Measurements from ENCODE around the gene MARVELD3.

DNA sequence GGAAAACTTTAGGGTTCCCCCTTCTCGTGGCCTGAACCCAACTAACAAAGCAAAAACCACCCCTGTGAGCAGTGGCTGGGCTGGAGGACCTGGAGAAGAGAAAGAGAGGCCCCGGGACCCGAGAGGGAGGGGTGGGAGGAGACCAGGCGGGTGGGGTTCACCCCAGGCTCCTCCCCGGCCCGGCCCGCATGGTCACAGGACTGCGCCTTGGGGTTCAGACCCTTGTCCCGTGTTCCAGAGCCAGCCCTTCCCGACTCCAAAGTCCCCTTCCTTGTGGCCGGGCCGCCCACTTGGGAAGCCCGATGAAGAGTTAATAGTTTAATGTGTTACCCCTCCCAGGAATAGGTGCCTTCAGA, 852 bp downstream of the MARVELD3 start:
- TF ChIP-seq, protein P1, sequence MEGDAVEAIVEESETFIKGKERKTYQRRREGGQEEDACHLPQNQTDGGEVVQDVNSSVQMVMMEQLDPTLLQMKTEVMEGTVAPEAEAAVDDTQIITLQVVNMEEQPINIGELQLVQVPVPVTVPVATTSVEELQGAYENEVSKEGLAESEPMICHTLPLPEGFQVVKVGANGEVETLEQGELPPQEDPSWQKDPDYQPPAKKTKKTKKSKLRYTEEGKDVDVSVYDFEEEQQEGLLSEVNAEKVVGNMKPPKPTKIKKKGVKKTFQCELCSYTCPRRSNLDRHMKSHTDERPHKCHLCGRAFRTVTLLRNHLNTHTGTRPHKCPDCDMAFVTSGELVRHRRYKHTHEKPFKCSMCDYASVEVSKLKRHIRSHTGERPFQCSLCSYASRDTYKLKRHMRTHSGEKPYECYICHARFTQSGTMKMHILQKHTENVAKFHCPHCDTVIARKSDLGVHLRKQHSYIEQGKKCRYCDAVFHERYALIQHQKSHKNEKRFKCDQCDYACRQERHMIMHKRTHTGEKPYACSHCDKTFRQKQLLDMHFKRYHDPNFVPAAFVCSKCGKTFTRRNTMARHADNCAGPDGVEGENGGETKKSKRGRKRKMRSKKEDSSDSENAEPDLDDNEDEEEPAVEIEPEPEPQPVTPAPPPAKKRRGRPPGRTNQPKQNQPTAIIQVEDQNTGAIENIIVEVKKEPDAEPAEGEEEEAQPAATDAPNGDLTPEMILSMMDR (IDR thresholded peaks at IDR 0.05), result no peak
- no peak for TF ChIP-seq POLR2A (IDR thresholded peaks at IDR 0.05)

Measured in esophagus squamous epithelium (tissue), 4 donors.